Epithelial cell of proximal tubule (primary cell): Measurements from ENCODE around the gene ZFYVE19. TPM values are rescaled to one million over a fixed set of nuclear protein-coding genes. Genes with fewer than 3 reads are reported as not detected.

Experiments used
- DNase-seq: peaks from one replicate; pipeline ENCODE4 v3.0.0-alpha.2; 2011; ENCODE audit warnings: low read depth
- H3K4me3 ChIP-seq: 2 replicates; pipeline ENCODE4 v1.5.1; 2011; ENCODE audit warnings: low read depth, mild to moderate bottlenecking, low read length
- total RNA-seq: library from RNA; depleted of rRNA; stranded (reverse); fragments of >200 nt; gene quantifications from 2 replicates; pipeline ENCODE4 v1.2.3, GENCODE V29; 2015
- TF ChIP-seq, protein P1 (sequence below): conservative IDR thresholded peaks from 2 replicates; pipeline ENCODE4 v1.5.1; 2012; ENCODE audit warnings: low read depth, mild to moderate bottlenecking, low read length

Gene ZFYVE19
- total RNA-seq, 1 donor from 2014 or later, result 34.8 TPM

- TF ChIP-seq, protein P1, sequence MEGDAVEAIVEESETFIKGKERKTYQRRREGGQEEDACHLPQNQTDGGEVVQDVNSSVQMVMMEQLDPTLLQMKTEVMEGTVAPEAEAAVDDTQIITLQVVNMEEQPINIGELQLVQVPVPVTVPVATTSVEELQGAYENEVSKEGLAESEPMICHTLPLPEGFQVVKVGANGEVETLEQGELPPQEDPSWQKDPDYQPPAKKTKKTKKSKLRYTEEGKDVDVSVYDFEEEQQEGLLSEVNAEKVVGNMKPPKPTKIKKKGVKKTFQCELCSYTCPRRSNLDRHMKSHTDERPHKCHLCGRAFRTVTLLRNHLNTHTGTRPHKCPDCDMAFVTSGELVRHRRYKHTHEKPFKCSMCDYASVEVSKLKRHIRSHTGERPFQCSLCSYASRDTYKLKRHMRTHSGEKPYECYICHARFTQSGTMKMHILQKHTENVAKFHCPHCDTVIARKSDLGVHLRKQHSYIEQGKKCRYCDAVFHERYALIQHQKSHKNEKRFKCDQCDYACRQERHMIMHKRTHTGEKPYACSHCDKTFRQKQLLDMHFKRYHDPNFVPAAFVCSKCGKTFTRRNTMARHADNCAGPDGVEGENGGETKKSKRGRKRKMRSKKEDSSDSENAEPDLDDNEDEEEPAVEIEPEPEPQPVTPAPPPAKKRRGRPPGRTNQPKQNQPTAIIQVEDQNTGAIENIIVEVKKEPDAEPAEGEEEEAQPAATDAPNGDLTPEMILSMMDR, result no peak
- DNase-seq, result no peak
These were observed 39.7 kb upstream of the ZFYVE19 start for GRCh38 chr15:40766906-40767837.

GRCh38 chr15:40767838-40768500 lies 38.9 kb upstream of the ZFYVE19 start:
- no peak for DNase-seq
- TF ChIP-seq, protein P1, result no peak
- H3K4me3 ChIP-seq, result no peak overlapping the region

More at GRCh38 chr15:40766906-40767837, 39.7 kb upstream of the ZFYVE19 start:
- H3K4me3 ChIP-seq, result no peak overlapping the region

- no peak for DNase-seq
- TF ChIP-seq, protein P1, result no peak
These were observed 38.2 kb upstream of the ZFYVE19 start for GRCh38 chr15:40768521-40769273.

GRCh38 chr15:40769274-40770146 lies 37.4 kb upstream of the ZFYVE19 start, which contains the start of gene C15orf62:
Gene C15orf62, plus strand, starts transcription at chr15:40769980. Its CDS starts 516 bp downstream, at chr15:40770496.
- H3K4me3 ChIP-seq, result peak within 1 kb of the TSS; percentile 1
- TF ChIP-seq, protein P1, result peak; percentile 5
- DNase-seq, result no peak

More at GRCh38 chr15:40768521-40769273, 38.2 kb upstream of the ZFYVE19 start:
- H3K4me3 ChIP-seq, result no peak overlapping the region

DNA sequence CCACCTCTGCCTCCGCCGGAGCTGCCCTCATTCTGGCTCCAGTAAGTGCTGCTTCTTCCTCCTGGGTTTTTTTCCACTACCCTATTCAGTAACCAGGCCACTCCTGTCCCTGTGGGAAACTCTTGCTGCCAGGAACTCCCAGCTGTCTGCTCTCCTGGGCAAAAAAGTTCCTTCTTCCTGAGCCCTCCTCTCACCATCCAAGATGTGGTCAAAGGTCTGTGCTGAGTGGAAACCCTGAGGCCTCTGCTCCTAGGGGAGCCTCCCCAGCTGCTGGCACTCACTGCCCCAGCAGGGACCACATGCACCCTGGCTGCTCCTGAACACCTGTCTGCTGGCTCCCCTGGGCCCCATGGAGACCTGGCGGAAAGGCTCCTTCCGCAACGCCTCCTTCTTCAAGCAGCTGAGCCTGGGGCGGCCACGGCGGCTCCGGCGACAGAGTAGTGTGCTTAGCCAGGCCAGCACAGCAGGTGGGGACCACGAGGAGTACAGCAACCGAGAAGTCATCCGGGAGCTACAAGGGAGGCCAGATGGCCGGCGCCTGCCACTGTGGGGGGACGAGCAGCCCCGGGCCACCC lies 36.7 kb upstream of the ZFYVE19 start:
- no peak for DNase-seq
- TF ChIP-seq, protein P1, result no peak
- peak overlapping the region; percentile 1 for H3K4me3 ChIP-seq
